GM19193 (cell line): ENCODE measurements around the gene SF3A2.

ENCODE experiments used
- POLR2A ChIP-seq: IDR thresholded peaks from 4 replicates; pipeline ENCODE4 v1.6.1; 2011; ENCODE audit not compliant: insufficient read depth, insufficient read length; ENCODE audit errors: extremely low read depth

Gene SF3A2

GRCh38 chr19:2199861-2200623 lies 36.6 kb upstream of the SF3A2 start:
- TF ChIP-seq POLR2A = no peak

DNA sequence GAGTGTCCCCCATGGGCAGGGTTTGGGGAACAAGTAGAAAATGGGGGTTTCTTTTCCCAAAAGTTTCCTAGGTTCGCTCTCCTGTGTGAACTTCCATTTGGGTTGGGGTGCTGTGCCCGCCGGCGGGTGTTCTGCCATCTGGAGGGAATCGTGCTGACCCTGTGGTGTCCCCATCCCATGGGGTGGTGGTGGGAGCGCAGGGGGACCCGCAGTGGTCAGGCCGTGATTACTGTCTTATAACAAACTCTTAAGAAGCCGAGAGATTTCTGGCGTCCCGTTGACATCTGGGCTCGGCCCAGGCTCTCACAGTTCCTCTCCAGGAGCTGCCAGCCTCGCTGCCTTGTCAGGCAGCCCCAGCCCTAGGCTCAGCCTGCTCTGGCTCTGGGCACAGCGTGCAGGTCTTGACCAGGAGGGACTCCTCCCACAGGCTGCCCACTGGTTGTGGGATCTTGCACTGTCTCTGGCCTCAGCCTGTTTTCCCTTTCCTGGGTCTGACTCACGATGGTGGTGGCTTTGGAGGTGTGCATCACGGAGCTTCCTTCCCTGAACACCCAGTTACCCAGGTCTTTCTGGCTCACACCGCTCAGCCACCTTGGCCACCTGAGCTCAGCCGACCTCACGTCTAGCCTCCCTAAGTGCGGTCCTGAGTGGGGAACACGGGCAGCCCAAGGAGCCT lies 35.0 kb upstream of the SF3A2 start:
- no peak for TF ChIP-seq POLR2A

GRCh38 chr19:2202366-2202765 lies 34.3 kb upstream of the SF3A2 start:
- TF ChIP-seq POLR2A = no peak

DNA sequence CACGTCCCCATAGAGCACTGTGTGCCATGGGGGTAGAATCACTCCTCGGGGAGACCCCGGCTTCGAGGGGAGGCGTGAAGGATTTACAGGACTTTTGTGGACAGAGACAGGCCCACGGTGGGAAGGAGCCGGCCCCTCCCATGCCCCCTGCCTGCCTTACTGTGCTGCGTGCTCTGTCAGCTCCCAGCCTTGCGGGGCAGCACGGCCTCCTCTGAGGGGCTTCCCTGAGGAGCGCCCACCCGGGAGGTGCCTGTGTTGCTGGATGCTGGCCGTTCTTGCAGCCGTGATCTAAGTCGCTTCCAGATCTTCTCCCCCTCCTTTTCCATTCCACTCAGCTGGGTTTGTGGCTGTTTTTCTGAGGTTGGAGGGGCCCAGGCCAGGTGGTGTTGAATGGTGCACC lies 29.6 kb upstream of the SF3A2 start:
- no peak for TF ChIP-seq POLR2A

GRCh38 chr19:2207991-2208860 lies 28.4 kb upstream of the SF3A2 start:
- no peak for TF ChIP-seq POLR2A

GRCh38 chr19:2208975-2209374 lies 27.6 kb upstream of the SF3A2 start:
- TF ChIP-seq POLR2A = no peak

DNA sequence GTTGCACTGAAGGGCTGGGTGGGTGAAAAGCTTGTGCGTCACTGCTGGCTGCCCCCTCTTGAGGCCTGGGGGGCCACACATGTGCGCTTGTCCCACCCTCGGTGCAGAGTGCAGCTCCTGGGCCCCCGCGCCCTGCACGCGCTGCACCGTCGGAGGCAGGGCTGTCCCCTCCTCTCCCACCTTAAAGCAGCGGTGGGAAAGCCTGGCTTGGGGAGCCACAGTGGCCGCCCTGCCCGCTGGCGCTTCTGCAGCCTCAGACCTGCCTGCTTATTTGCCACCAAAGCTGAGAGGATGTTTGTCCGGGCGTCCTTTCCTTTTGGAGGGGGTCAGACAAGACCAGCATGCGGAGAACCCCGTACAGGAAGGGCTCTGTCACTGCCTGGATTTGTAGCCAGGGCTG lies 27.2 kb upstream of the SF3A2 start:
- no peak for TF ChIP-seq POLR2A

DNA sequence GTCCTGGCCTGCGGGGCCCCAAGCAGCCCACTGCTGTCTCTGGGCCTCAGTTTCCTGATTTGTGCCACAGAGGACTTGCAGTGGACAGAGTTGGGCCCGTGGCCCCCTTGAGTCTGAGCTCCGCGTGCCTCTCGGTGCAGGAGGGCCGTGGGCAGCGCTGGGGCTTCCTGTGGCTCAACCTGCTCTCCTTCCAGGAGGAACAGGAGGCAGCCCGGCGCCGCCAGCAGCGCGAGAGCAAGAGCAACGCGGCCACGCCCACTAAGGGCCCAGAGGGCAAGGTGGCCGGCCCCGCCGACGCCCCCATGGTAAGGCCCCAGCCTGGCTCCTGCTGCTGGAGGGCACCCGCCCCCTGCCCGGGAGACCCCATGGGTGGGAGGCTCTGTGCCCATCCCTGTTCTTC lies 26.4 kb upstream of the SF3A2 start:
- TF ChIP-seq POLR2A = no peak

DNA sequence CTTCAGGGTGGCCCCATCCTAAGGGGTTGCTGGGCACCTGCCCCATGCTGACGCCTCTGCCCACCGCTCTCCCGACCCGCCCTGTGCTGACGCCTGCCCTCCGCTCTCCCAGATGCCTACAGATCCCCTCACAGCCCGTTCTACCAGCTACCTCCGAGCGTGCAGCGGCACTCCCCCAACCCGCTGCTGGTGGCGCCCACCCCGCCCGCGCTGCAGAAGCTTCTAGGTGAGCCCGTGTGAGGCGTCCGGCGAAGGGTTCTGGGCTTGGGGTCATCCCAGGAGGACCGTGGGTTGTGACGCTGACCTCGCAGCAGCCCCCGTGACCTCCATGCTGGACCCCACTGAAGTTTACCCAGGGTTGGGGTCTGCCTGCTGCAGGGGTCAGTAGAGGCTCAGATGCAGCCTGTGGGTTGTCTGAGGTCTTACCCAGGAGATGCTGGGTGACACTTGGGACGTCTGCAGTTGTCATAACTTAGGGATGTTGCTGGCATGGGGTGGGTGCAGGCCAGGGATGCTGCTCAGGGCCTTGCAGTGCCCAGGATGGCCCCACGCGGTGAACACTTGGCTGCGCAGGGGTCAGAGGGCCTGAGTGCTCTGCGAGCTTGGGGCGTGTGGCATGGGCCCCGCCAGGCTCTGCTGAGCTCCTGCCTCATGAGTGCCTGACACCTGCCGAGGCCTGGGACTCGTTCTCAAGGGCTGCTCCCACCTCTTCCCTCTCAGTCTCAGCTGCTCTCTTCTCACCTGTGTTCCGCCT lies 25.5 kb upstream of the SF3A2 start:
- TF ChIP-seq POLR2A = no peak

DNA sequence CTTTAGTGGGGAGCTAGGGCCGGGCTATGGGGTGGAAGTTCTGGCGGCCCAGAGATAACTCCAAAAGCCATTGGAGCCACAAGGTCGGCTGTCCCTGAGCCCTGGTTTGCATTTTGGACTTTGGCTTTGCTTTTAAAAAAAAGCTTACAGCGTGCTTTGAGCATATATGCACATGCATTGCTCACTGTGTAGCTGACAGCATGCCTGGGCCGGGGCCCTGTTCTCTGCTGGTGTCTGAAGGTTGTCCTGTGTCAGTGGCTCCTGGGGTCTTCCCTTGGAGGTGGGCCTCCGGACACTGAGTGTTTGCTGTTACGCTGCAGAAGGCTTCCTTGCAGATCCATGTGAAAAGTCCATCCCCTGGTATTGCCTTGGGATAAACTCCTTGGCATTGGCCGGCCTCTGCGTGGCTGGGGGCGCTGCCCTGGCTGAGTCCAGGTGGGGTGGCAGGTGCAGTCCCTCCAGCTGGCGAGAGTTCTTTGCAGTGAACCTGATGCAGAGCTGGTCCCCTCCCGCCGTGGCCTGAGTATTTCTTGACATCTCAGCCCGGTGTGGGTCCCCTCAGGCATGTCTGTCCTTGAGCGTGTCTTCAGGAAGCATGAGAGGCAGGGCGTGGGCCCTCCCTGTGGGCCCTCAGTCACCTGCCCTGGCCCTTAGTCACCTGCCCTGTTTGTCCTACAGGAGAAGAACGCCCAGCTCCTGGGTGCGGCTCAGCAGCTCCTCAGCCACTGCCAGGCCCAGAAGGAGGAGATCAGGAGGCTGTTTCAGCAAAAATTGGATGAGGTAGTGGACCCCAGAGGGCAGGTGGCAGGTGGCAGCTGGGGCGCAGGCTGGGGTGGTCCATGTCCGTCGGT lies 23.5 kb upstream of the SF3A2 start:
- TF ChIP-seq POLR2A = no peak

- TF ChIP-seq POLR2A = no peak
Measured at GRCh38 chr19:2213799-2214198, 22.8 kb upstream of the SF3A2 start.

DNA sequence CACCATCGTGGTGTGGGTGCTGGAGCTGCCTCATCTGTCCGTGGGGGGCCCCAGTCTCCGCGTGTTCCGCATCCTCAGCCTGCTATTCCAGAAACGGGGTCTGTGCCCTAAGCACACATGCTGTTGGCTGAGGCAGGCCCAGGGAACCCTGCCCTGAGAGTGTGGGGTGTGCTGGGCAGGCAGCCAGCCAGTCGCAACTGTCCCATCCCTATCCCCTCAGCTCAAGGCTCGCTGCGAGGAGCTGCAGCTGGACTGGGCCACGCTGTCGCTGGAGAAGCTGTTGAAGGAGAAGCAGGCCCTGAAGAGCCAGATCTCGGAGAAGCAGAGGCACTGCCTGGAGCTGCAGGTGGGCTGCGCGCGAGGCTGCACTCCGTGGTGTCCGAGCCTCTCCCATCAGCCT lies 22.4 kb upstream of the SF3A2 start:
- TF ChIP-seq POLR2A = no peak

DNA sequence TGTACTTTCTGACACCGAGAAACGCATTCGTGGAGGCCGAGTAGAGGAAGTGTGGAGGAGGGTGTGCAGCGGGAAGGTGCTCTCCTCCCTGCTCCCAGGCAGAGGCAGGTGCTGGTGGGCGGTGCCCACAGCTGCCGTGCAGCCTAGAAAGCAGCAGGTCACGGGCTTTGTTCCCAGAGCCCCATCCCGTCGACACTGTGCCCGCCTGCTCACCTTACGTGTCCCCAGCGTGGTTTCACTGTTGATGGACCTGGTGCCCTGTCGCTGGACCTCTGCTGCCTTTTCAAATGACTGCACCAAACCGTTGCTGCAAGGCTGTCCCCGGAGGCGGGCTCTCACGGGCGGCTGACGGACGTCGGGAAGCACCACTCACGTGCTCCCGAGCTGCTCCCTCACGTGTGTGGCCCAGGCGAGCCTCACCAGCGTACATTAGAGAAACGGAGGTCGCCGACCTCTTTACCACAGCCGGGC lies 21.3 kb upstream of the SF3A2 start:
- TF ChIP-seq POLR2A = no peak
